Activated CD8-positive, alpha-beta memory T cell treated with anti-CD3 and anti-CD28 coated beads for 24 hours (primary cell): ENCODE measurements around the gene NAP1L1.
A peak's percentile ranks its signal among the peaks of the same experiment; 100 is the strongest.

ENCODE experiments used
- DNase-seq: peaks from one replicate; pipeline ENCODE4 v3.0.0-alpha.2; 2020

Gene NAP1L1

DNA sequence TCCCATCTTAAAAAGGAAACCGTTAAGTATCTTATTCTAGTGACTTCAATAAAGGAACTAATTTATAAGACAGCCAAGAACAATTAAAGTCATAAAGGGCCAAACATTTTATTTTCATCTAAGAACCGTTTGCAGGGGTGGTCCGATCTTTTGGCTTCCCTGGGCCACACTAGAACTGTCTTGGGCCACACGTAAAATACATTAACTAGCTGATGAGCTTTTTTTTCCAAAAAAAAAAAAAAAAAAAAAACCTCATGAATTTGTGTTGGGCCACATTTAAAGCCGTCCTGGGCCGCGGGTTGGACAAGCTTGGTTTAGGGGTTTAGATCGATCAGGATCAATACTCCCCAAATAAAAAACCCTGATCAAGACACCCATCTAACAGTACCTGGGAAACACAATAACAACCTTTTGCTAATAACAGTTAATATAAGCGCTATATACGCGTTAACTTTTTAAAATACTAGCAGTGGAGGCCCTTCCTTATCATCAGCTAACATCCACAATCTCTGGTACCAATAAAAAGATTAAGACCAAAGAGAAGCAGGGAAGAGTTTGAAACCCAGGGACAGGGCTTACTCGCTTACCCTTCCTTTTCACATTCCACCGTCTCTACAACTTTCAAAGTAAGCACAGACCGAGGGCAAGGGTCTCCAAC lies 1.1 kb downstream of the NAP1L1 start:
- DNase-seq, result no peak

- DNase-seq, result no peak
Measured at GRCh38 chr12:76081909-76082308, 2.6 kb downstream of the NAP1L1 start.

- DNase-seq, result no peak
Measured at GRCh38 chr12:76080729-76081415, 3.6 kb downstream of the NAP1L1 start.

DNA sequence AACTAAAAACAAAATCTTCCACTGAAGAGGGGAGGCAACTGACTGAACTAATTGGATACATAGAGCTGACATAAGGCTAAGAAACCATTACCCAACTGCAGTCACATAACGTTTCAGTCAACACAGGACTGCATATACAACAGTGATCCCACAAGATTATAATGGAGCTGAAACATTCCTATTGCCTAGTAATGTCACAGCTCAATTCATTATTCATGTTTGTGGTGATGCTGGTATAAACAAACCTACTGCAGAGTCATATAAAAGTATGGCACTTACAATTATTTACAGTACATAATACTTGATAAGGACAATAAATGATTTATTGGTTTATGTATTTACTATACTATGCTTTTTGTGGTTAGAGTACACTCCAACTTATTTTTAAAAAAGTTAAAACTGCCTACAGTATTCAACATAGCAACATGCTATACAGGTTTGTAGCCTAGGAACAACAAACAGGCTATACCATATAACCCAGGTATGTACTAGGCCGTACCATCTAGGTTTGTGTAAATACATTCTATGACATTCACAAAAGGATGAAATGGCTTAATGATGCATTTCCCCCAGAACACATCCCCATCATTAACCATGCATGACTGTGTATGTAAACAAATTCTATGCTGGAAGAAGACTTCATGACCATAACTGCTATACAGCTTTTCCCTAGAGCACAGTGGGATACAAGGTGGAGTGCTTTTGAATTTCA lies 4.3 kb downstream of the NAP1L1 start:
- DNase-seq, result no peak

- no peak for DNase-seq
Measured at GRCh38 chr12:76078748-76079147, 5.7 kb downstream of the NAP1L1 start.

DNA sequence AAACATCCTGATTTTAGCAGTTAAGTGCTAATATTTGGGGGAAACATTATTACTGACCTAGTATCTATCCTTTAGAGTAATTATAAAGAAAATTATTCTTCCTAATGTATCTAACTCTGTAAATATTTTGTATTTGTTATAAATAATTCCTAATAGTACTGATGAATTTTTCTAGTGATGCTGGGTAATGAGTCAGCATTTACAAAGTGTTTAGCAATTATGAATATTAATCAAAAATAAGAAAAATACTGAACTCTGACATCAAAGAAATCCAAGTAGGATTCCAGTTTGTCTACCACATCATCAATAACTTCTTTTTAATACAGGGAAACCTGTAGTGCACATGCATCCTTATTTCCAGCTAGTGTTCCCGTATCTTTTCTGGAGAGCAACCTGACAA lies 9.0 kb downstream of the NAP1L1 start:
- DNase-seq, result no peak

- DNase-seq, result no peak
Measured at GRCh38 chr12:76074701-76075336, 9.7 kb downstream of the NAP1L1 start.

DNA sequence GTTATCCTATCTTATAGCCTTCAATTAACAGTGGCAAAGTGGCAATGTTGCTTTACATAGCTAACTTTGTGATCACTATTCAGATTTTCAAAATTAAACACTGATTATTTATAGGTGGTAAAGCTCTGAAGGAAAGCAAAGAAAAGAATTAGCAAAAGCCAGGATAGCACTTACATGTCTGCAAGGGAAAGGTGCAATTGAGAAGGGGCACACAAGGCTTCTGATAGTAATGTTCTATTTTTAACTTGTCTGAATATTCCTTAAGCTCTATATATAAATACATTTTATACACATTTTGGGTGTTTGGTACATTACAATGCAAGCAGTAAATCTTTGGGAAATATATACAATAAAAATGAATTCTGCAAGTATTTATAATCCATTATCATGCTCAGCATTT lies 10.9 kb downstream of the NAP1L1 start:
- DNase-seq, result no peak

DNA sequence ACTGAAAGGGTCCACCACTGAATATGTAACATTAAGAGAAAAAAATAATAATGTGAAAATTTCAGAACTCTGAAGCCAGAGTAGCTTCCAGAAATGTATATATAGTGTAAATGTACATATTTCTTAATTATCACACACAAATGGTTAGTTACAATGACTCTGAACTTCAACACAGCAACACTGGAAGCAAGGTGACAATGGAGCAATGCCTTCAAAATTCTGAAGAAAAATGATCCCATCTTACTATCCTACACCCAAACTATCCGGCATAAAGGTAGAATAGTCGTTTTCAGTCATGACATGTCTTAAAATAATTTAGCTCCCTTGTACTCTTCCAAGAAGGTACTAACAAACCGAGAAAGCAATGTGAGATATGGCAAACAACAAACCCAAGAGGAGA lies 11.9 kb downstream of the NAP1L1 start:
- no peak for DNase-seq

DNA sequence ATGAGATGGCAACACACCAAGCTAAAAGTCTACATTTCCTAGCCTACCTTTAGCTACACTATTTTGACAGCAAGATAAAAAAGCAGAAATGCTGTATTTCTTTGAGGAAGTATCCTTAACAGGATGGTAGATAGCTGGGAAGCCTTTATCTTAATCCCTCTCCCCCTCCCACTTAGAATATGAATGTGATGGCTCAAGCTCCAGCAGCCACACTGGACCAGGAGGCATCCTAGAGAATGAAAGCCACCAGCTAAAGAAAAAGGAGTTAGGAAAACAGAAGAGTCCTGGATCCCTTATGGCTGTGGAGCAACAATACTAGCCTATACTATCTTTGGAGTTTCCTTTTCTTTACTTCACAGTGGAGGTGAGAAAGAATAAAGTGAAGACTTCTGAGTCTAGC lies 15.1 kb downstream of the NAP1L1 start:
- DNase-seq, result no peak

DNA sequence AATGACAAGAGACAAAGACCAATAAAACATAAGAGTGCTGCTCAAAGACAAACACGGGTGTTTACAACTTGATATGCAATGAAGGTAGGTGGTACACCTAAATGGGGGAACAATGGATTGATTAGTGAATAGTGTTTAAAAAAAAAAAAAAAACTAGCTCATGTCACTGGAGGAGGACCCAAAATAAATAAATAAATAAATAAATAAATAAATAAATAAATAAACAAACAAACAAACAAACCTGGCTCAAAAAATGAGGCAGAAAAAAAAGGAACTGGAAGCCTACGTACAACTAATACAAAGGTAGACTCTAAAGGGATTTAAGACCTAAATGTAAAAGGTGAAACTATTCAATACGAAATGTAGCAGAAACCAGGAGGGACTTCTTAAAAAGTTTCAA lies 18.6 kb downstream of the NAP1L1 start:
- no peak for DNase-seq

DNA sequence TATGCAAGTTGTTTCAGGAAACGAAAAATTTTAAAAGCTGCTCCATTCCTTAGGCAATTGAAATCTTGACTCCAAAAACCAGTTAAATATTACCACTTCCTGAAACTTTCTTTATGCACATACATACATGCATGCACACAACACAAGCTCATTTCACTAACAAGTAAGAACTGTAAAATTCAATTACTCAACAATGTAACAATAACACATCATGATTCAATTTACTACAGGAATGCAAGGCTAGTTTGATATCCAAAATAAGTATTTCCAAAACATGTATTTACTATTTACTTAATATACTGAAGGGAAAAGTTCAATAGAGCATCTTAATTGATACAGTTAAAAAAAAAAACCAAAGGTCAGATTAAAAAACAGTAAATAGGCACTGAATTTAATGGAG lies 19.6 kb downstream of the NAP1L1 start:
- no peak for DNase-seq

DNA sequence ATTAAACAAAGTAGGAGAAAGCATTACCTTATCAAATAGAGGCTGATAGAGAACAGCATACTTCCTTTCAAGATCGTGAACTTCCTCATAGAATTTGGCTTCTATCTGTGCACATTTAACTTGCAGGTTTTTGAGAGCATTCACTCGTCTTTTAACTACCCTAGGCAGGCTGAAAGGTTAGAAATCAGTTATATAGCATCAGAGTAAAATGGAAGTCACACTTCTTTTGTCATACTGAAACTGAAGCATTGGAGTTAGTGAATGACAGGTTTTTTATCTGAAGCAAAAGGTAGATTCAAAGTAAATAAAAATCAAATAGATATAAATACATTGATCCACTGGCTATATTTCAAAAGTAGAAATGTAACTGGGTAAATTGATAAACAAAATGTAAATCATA lies 24.4 kb downstream of the NAP1L1 start:
- no peak for DNase-seq

GRCh38 chr12:76057326-76057725 lies 27.2 kb downstream of the NAP1L1 start:
- DNase-seq, result no peak

GRCh38 chr12:76055393-76055792 lies 29.1 kb downstream of the NAP1L1 start:
- DNase-seq, result no peak

DNA sequence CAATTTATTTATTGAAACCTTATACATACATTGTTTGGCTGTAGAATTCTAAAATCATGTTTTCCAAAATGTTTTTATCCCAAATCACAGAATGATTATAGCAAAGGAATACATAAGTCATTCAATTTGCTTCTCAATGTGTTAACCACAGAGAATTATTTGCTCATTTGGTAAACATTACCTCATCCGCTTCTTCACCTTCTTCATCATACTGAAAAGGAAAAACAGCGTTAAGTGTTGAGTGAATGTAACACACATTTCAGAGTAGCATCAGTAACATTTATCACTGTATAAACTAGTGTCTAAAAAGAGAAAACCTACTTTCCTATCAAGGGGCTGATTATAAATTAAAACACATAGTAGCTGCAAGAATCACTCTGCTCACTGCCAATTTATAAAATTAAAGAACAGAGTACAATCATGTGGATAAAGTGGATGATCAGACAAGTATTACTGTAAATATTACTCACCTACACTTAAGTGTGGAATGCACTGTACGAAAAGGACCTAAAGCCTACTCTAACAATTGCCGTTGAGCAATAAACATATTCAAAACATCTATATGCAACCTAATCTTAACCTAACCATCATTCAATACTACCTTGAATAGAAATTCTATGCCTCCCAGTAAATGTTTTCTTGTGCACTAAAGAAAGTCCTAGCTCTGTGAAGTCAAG lies 34.8 kb downstream of the NAP1L1 start:
- no peak for DNase-seq

DNA sequence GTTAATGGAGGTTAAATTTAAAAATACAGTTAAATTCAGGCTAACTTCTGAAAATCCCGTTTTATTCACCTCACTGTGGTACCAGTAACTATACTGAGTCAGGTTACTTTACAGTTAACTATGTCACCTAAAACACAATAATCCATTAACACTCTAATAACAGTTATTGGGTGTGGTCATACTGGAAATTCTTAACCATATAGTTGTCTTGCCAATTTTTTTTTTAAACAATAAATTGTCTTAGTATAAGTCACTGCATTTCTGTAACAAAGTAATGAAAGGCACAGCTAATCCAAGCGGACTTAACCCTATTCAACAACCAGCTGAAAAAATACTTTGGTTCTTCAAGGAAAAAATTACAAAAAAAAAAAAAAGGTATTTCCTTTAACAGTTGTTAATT lies 36.7 kb downstream of the NAP1L1 start:
- no peak for DNase-seq

DNA sequence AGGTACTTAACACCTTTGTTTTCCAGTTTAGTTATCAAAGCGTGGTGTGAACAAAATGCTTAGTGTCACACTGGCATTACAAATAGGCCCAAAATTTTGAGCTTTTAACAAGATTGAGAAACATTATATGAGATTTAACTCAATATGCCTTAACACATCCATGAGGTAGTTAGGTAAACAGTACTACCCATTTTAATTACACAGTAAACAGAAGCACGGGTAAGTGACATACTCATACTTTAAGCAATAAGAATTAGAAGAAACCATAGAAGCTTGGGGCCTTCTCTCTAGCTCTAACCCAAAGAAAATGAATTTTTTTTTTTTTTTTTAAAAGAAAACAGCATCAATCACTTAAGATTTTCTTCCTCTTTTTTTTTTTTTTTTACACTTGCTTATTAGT lies 37.4 kb downstream of the NAP1L1 start:
- no peak for DNase-seq

GRCh38 chr12:76043377-76043776 lies 41.1 kb downstream of the NAP1L1 start:
- no peak for DNase-seq

DNA sequence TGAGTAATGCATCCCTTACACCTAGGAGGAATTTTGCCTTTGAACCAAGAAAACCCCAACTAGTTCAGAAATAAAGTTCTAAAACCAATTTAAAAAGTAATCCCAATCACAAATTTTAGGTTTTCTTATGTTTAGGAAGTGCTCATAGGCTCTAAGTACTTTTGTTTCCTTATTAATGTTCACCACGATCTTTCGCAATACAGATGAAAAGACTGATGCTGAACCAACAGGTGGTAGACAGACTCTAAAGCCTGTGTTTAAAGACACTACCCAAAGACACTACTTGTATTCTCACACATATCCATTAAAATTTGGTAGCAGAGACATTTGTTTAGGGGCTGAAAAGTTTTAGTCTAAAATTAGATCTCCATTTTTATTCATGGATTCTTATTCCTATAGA lies 42.3 kb downstream of the NAP1L1 start:
- DNase-seq, result no peak

- DNase-seq, result no peak
Measured at GRCh38 chr12:76041406-76041805, 43.1 kb downstream of the NAP1L1 start.

GRCh38 chr12:76040461-76040860 lies 44.0 kb downstream of the NAP1L1 start:
- peak; percentile 56 for DNase-seq

DNA sequence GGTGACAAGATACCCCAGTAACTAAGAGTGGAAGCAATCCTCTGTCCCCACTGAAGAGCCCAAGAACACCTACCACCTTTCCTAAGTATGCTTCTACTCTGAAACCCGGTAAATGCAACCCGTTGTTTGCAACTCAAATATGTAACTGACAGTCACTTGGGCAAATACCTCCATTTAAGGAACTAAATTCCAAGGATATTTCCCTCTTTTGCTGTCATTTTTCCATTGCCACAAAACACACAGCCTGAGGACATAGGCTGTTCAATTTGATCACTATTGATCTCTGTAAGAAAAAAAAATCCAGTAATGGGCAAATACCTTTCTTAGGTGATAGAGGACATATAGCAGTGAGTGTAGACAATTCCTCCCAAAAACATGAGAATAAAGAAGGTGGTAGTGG lies 46.3 kb downstream of the NAP1L1 start:
- no peak for DNase-seq
